GM04503 (cell line): Measurements from ENCODE around the gene CCSAP.
"Not testable (repeated sequence)": the region's sequence is repeated elsewhere in the genome, so short reads cannot be mapped to it uniquely, and the experiment has no call there.

Source experiments
- DNase-seq: peaks from one replicate; pipeline ENCODE4 v3.0.0-alpha.2; 2012; ENCODE audit warnings: low read depth

Gene CCSAP

DNA sequence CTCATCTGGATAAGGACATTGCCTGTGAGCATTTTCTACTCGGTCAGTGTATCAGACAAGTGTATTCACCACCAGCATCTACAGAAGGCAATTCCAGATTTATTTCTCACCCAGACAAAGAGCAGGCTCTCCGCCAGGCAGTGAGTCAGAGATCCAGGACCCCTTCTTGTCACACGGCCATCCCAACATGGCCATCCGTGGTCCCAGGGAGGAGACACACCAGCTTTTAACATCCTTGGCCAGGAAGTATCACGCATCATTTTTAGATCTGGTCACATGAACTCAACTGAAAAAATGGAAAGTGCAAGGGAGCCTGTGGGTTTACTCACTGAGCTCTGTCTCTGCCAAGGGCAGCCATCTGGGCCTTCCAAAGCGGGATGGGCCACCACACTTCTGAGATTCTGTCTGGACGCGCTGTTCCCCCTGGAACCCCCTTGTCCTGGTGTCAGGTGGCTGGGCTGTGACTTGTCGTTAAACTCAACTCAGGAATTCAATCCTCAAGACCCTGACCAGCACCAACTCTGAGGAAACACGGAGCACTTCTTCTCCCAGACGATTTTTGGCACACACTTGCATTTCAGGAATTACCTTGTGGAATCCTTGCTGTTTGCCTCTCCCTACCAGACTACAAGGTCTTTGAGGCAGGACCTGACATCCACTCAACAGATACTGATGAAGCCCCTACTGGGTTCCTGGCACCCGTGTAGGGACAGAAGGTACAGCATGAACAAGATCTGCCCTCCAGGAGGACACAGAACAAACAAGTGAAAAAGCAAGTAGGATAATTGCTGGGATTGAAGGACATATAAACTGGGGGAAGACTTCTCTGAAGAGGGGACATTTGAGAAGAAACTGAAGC lies 21.6 kb upstream of the CCSAP start:
- DNase-seq = no peak

DNA sequence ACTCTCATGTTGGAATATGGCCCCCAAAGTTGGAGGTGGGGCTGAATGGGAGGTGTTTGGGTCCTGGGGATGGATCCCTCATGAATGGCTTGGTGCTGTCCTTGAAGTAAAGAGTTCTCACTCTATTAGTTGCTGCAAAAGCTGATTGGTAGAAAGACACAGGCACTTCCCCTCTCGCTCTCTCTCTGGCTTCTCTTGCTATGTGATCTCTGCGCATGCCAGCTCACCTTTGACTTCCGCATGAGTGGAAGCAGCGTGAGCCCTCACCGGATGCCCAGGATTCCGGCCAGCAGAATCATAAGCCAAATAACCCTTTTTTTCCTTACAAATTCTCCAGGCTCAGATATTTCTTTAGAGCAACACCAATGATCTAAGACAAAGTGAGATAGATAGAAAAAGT lies 20.9 kb upstream of the CCSAP start:
- no peak for DNase-seq

DNA sequence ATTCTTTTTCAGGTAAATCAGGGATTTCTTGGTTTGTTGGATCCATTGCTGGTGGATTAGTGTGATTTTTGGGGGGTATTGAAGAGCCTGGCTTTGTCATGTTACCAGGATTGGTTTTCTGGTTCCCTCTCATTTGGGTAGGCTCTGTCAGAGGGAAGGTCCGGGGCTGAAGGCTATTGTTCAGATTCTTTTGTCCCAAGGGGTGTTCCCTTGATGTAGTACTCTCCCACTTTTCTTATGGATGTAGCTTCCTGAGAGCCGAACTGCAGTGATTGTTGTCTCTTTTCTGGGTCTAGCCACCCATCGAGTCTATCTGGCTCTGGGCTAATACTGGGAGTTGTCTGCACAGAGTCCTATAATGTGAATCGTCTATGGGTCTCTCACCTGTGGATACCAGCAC lies 17.6 kb upstream of the CCSAP start:
- DNase-seq = no peak

DNA sequence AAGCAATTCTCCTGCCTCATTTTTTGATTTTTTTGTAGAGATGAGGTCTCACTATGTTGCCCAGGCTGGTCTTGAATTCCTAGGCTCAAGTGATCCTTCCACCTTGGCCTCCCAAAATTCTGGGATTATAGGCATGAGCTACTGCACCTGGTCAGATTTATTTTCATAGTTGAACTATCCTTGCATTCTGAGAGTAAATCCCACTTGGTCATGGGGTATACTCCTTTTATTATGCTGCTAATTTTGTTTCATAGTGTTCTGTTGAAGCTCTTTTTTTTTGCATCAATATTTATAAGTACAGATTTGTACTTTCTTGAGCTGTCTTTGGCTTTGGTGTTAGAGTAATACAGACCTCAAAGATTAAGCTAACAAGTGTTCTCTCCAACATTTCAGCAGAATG lies 12.8 kb upstream of the CCSAP start:
- DNase-seq = no peak

DNA sequence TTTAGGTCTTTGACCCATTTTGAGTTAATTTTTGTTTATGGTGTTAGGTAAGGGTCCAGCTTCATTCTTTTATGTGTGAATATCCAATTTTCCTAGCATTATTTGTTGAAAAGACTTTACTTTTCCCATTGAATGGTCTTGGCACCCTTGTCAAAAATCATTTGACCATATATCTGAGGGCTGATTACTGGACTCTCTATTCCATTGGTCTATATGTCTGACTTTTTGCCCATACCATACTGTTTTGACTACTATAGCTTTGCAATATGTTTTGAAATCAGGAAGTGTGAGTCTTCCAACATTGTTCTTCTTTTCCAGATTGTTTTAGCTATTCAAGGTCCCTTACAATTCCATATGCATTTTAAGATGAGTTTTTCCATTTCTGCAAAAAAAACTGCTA lies 11.4 kb upstream of the CCSAP start:
- DNase-seq = no peak

DNA sequence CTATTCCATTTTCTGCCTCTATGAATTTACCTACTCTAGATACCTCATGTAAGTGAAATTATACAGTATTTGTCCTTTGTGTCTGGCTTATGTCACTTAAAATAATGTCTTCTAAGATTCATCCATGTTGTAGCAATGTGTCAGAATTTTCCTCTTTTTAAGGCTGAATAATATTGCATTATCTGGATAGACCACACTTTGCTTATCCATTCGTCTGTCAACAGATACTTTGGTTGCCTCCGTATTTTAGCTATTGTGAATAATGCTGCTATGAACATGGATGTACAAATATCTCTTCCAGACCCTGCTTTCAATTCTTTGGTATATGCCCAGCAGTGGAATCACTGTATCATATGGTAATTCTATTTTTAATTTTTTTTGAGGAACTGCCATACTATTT lies 10.1 kb upstream of the CCSAP start:
- no peak for DNase-seq

DNA sequence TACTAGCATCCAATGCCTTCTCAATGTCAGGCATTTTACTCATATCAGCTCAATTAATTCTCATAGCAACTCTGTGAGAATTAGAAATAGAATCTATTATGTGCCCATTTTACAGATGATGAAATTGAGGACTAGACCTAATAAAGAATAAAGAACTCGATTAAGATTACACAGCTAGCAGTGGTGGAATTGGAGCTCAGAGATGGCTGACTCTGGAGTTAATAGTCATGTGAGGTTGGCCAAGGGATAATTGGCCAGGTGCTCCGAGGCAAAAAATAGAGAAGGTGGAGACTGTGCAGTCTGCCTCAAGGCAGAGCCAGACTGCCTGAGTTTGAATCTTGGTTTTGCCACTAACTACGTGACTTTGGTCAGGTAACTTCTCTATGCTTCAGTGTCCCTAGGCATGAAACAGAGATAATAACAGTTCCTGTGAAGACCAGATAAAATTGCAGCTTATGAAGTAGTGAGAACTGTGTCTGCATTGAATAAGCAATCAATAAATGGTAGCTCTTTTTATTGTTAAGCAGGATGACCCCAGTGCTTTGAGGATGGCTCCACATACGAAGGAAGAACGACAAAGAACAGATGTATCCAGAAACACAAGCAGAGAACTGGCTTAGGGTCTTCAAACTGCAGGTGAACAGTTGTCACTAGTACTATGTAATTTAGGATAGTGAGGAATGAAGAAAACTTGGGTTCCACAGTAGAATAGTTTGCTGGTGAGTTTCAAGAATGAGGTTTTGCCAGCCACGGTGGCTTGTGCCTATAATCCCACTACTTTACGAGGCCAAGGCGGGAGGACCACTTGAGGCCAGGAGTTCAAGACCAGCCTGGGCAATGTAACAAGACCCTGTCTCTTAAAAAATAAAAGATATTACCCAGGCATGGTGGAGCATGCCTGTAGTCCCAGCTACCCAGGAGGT lies 6.9 kb upstream of the CCSAP start:
- DNase-seq = no peak

DNA sequence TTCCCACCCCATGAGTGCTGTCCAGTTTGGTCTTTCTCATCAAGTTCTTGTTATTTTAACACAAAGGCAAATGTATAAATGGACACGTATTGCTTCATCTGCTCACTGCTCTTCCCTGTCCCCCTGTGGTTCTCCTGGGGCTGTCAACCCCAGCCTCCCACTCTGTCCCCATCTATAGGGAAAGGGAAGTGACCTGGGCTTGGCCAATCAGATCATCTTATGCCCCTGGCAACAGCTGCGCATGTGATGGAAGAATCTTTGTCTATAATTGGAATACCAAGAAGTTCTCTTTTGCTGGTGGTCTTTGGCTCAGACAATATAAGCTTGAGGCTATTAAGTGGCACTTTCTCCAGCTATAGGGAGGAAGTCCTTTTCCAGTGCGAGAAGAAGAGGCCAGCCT lies 4.7 kb upstream of the CCSAP start:
- DNase-seq = no peak

DNA sequence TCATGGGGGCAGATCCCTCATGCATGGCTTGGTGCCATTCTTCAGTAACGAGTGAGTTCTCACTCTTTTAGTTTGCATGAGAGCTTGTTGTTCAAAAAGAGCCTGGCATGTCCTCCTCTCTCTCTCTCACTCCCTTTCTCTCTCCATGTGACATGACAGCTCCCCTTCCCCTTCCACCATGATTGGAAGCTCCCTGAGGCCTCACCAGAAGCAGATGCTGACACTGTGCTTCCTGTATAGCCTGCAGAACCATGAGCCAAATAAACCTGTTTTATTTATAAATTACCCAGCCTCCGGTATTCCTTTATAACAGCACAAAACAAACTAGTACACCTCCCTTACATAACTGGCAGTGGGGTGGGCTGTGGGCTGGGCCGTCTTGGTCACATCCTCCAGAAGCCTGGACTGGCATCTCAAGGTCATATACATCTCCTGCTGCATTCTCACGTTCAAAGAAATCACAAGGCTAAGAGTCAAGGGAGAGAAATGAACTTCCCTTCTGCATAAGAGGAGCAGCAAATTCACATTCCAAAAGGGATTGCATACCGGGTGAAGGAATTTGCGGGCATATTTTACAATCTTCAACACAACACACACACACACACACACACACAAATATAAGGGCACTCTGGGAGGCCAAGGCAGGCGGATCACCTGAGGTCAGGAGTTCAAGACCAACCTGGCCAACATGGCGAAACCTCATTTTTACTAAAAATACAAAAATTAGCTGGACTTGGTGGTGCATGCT lies 2.3 kb upstream of the CCSAP start:
- no peak for DNase-seq

DNA sequence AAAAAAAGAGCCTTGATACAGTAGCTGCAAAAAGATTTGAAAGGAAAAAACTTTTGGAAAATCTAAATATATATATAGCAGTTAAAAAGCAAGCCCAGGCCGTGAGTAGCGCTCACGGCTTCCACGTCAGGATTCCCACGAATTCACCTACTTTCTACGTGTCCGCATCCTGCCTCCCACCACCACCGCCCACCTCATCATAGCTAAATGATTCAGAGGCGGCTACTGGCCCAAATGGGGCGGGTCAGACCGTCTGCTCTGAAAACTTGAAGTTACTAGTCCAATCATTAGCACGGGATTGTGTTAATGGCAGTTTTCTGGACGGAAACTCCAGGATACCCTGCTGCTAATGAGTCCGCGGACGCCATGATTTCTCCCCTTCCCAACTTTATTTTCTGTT lies 1.3 kb upstream of the CCSAP start:
- no peak for DNase-seq

DNA sequence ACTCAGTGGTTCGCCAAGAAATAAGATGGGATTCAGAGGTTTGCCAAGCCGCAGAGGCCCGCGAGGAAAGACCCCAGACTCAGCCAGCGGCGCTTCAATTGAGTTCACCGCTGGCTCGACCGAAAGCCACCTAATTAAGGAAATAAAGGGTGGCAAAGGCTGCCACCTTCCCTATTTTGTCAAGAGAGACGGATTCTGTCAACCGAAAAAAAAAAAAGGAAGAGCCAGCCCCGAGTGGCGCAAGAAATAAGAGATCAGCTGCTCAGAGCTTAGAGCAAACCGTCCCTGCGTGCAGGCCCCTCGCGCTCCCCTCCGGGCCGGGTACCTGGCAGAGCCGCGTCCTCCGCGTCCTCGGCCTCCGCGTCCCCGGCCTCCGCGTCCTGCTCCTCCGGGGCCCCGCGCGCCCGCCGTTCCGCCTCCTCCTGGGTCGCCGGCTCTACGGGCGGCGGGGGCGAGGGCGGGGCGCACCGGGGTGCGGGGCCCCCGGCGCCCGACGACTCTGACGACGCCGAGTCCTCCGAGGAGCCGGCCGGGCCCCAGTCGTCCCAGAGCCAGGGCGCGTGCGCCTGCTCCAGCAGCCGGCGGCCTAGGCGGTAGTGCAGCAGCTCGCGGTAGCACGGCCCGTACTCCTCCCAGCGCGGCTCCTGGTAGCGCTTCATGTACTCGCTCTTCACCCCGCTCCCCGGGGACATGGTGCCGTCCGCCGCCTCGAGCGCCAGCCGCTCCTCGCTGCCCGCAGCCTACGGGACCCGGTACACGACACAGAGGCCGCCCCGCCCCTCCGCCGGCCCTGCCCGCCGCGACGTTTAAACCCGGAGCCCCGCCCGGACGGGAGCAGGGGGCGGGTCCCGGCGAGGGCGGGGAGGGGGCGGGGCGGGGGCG lies 832 bp downstream of the CCSAP start:
- DNase-seq = no peak

DNA sequence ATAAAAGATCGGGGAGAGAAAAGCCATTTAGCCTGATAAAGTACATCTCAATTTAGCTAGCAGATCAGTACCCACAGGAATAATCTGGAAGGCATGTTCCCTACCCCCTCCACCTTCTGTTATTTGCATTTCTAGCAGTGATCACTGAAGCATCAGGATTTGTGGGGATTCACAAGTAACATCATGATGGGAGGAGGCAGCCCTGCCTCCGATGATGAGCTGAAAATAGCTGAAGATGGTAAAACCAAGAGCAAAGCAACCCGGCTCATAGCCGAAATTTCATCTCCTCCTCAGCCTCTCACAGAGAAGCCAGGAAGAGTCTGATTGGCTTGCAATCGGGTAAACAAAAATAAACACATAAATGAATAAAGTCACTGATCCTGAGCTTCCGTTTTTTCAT lies 2.4 kb downstream of the CCSAP start:
- no peak for DNase-seq

DNA sequence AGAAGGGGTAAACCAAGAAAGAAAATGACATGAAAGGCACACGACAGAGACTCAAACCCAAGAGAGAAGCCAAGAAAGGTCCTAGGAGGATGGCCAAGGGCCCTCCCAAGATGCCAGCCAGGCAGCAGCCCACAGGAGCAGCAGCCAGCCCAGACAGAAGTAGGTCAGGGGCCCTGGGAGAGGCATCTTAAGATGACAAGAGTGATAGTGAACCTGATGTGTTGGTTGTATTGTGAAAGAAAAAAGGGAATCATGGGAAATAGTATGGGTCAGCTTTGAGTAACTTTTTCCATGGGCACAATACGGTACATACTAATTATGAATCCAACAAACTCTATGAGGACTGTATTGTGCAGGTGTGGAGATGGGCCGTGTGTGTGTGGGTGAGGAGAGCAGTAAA lies 3.3 kb downstream of the CCSAP start:
- no peak for DNase-seq

DNA sequence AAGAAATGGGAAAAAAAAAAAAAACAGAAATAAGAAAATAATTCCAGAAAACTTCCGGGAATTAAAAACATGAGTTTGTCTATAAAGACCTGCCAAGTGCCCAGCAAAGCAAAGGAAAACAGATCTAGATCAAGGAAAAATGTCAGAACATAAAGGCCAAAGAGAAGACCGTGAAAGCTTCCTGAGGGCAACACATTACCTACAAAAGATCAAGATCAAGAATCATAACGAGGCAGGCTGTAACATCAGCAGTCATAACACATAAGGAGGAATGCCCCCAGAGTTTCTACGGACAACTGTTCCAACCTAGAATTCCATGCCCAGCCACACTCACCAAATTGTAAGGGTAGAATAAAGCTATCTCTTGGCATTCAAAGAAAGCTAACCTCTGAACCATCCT lies 3.8 kb downstream of the CCSAP start:
- no peak for DNase-seq

DNA sequence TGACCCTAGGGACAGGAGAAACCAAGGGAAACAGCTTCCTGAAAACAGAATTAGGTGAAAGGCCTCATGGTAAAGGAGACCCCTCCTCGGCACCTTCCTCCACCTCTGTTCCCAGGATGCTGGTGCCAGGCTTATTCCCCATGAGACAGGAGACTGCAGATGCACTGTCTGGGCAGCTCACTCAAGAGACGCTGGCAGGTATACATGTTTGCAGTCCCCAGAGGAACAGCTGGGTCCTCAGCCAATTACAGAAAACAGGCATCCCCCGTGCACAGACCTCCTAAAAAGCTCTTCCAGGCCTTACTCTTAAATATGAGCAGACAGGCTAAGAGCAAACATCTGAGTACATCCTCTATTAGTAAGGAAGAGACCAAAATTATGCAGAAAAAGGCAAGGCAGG lies 6.5 kb downstream of the CCSAP start:
- no peak for DNase-seq

DNA sequence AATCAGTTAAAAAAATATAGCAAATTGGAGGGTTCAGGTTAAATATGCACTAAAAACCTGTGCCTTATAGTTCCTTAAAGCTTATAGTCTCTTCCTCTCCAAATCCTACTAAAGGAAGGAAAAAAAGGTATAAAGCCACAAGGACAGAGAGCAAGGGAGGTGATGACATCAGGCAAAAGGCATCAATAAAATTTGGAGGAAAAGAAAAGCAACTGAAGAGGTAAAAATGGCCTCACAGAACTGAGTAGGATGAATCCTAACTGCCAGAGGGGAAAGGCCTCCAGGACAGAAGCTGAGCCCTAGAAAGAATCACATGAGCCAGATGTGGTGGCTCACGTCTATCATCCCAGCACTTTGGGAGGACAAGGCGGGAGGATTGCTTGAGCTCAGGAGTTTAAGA lies 8.1 kb downstream of the CCSAP start:
- DNase-seq = no peak

DNA sequence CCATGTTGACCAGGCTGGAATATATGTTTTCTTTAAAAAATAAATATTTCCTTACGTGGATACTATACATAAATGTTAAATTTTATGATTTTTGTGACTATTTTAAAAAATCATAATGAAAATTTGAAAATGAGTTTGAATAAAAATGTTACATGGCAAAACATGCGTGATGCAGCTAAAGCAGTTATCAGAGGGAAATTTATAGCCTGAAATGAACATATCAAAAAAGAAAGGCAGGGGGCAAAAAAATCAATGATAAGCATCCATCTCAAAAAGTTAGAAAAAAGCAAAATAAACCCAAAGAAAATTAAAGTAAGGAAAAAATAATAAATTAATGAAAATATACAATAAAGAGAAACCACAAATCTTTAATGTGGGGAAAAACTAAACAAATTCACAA lies 8.6 kb downstream of the CCSAP start:
- no peak for DNase-seq

DNA sequence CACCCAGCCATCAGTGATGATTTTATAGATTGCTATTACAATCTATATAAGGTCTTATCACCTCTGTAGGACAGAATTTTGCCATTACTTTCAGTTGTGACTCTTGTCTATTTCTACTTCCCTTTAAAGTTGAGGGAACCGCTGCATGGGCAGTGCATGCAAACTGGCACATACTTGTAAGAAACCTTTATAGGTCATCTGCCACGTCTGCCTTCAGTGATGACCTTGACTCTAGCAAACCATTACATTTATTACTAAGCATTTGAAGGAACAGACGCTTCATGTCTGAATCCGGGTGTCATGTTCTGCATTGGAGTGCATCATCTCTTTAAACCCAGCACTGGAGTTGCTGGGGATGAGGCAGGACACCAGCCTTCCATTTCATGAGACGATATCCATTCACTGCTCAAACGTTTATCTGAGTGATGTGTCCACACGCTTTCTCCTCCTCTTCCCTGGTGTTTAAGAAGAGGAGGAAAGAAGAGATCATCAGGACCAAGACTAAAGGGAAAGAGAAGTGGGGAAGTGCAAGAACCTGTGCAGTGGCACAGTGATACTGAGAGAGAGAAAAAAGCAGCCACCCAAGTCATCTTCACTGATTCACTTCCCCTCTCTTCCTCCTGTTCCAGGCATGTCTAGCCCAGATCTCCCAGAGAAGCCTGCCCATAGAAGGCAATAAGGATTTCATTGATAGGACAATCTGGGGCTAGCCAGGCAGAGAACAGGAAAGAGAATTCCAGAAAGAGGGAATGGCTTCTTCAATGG lies 14.1 kb downstream of the CCSAP start:
- no peak for DNase-seq

DNA sequence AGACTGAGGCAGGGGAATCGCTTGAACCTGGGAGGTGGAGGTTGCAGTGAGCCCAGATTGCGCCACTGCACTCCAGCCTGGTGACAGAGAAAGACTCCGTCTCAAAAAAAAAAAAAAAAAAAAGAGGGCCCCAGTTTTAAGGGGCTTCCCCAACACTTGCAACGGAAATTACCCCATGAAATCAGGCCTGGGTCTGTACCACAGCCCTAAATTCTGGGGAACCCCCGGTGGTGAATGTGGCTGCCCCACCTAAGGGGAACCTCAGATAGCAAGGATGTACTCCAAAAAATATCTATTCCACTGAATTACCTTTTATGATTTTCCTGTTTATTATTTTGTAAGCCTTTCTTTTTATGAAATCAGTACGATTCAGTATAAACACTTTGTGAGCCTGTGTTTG lies 15.1 kb downstream of the CCSAP start:
- not testable (repeated sequence) for DNase-seq

DNA sequence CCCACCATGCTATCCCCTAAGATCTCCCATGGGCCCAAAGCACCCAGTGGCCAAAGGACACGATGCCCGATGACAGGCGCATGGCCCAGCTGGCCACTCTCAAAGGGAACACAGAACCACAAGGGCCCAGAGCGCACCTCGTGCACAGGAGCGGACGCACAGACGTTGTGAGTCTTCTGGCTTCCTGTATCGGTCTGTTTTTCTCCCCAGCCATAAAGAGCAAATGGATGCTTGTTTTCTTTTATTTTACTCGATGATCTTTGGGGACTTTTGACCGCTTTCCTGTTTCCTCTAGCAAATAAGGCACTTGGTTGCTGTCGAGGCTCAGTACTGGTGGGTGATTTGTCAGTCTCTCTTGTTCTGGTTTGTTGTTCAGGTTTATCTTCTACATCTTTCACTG lies 16.2 kb downstream of the CCSAP start:
- no peak for DNase-seq
